ENCODE results near the gene GOLGA8K.
"Not testable (repeated sequence)": the region's sequence is repeated elsewhere in the genome, so short reads cannot be mapped to it uniquely, and the experiment has no call there.

Gene GOLGA8K, protein sequence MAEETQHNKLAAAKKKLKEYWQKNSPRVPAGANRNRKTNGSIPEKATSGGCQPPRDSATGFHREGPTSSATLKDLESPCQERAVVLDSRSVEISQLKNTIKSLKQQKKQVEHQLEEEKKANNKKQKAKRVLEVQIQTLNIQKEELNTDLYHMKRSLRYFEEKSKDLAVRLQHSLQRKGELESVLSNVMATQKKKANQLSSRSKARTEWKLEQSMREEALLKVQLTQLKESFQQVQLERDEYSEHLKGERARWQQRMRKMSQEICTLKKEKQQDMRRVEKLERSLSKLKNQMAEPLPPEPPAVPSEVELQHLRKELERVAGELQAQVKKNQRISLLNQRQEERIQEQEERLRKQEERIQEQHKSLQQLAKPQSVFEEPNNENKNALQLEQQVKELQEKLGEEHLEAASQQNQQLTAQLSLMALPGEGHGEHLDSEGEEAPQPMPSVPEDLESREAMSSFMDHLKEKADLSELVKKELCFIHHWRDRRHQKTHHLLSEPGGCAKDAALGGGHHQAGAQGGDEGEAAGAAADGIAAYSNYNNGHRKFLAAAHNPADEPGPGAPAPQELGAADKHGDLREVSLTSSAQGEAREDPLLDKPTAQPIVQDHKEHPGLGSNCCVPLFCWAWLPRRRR

GRCh38 chr15:32403192-32403591 lies at the start of gene GOLGA8K:
GOLGA8K (minus strand) TSS chr15:32403292; CDS start chr15:32403194, 98 bp downstream.
- DNase-seq: not testable (repeated sequence)

DNA sequence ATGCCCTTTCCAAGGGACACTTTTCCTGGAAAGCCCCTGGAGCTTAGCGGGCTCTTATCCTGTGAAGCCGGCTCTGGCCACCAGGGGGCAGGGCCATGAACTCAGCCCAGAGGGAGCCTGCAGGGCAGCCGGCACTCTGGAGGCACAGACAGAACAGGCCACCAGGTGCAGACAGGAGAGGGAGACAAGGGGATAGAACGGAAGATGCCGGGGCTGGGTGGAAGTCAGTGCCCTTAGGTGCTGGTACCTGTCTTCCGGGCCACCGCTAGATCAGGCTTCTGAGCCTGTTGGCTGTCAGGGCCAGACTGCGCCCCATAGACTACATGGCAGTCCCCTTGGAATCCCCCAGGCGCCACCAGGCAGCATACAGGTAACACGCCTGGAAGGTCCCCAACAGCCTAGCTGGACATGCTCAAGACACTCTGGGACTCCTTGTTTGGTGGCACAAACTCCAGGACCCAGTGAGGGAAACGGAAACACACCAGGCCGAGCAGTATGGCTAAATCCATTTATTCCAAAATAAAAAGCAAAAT lies 37.4 kb upstream of the GOLGA8K start:
- DNase-seq: not testable (repeated sequence)

GRCh38 chr15:32434102-32434963 lies 31.2 kb upstream of the GOLGA8K start:
- not testable (repeated sequence) for DNase-seq

GRCh38 chr15:32427635-32428034 lies 24.5 kb upstream of the GOLGA8K start:
- DNase-seq: not testable (repeated sequence)

DNA sequence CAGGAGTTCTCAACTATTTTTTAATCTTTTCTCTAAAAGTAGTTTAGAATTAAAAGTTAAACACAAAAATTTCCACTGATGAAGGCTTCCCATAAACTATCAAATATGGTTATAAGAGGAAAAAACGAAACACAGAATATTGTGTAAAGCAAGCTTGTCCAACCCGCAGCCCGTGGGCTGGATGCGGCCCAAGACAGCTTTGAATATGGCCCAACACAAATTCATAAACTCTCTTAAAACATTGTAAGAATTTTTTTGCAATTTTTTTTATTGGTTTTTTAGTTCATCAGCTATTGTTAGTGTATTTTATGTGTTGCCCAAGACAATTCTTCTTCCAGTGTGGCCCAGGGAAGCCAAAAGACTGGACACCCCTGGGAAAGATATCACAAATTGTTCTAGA lies 23.4 kb upstream of the GOLGA8K start:
- DNase-seq: not testable (repeated sequence)

GRCh38 chr15:32407903-32408302 lies 4.8 kb upstream of the GOLGA8K start:
- DNase-seq: not testable (repeated sequence)

DNA sequence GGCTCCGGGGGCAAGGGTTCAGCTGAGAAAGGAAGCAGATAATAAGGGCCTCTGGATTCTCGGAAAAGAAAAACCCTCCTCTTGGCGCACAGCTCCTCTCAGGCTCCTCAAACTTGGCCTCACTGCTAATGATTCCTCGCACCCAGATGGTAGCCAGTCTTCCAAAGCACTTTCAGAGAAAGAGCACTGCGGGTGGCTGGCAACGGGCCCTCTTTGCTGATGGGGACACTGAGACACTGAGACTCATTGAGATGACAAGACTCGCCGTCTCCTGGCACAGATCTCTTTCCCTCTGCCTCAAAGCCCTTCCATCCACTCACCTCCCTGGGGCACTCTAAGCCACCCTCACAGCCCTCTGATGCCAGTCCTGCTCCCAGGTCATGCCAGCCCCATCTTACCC lies 6.6 kb downstream of the GOLGA8K start:
- not testable (repeated sequence) for DNase-seq

- DNase-seq: not testable (repeated sequence)
Measured at GRCh38 chr15:32394745-32395144, 8.3 kb downstream of the GOLGA8K start.

DNA sequence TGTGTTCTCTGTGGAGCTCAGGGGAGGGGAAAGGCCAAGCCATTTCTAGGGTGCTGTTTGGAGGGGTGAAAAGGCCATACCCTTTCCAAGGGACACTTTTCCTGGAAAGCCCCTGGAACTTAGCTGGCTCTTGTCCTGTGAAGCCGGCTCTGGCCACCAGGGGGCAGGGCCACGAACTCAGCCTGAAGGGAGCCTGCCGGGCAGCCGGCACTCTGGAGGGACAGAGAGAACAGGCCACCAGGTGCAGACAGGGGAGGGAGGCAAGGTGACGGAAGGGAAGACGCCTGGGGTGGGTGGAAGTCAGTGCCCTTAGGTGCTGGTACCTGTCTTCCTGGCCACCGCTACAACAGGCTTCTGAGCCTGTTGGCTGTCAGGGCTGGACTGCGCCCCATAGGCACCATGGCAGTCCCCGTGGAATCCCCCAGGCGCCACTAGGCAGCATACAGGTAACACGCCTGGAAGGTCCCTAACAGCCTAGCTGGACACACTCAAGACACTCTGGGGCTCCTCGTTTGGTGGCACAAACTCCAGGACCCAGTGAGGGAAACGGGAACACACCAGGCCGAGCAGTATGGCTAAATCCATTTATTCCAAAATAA lies 14.9 kb downstream of the GOLGA8K start:
- not testable (repeated sequence) for DNase-seq

DNA sequence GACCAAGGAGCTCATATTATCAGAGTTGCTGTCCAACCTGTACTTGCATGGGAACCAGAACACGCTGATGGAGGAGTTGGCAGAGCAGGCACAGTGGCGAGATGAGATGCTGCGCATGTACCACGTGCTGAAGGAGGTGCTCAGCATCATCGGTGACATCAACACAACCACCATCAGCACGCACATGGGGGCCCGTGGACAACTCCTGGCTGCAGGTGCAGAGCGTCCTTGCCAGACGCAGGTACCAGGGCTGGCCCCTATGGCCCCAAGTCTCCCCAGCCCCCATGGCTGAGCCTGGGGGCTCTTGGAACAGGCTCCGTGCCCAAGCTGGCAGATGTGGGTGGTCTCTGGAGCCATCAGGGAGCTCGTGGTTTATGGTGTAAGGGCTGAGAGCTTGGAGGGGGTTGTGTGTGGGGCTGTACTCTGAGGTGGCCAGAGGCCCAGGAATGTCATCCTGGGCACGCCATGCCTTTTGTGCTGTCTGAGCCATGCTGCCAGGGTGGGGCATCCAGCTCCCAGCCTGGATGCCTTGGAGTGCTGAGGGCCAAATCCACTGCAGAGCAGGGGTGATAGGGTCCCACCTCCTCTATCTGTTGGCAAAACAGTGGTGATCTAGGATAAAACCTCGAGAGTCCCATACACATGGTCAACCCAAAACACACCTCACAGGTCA lies 17.1 kb downstream of the GOLGA8K start:
- DNase-seq: not testable (repeated sequence)

DNA sequence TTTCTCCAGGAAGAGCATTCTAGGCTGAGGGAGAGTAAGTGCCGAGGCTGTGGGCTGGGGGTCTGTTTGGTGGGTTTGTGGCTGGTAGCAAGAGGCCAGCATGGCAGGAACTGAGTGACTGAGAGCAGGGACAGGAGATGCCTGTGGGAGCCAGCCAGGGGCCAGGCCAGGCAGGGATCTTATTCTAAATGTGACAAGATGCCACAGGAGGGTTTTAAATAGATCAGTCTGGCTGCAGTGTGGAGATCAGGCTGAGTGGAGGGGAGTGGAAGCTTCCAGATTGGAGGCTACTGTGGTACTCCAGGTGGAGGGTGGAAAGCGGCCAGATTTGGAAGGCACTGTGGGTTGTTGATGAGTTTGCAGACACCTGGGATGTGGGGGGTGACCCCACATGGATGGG lies 28.9 kb downstream of the GOLGA8K start:
- not testable (repeated sequence) for DNase-seq

- DNase-seq: not testable (repeated sequence)
Measured at GRCh38 chr15:32373707-32374106, 29.4 kb downstream of the GOLGA8K start.

- DNase-seq: not testable (repeated sequence)
Measured at GRCh38 chr15:32372075-32372474, 31.0 kb downstream of the GOLGA8K start.

GRCh38 chr15:32370526-32370925 lies 32.6 kb downstream of the GOLGA8K start:
- DNase-seq: not testable (repeated sequence)

GRCh38 chr15:32370064-32370463 lies 33.0 kb downstream of the GOLGA8K start:
- not testable (repeated sequence) for DNase-seq

DNA sequence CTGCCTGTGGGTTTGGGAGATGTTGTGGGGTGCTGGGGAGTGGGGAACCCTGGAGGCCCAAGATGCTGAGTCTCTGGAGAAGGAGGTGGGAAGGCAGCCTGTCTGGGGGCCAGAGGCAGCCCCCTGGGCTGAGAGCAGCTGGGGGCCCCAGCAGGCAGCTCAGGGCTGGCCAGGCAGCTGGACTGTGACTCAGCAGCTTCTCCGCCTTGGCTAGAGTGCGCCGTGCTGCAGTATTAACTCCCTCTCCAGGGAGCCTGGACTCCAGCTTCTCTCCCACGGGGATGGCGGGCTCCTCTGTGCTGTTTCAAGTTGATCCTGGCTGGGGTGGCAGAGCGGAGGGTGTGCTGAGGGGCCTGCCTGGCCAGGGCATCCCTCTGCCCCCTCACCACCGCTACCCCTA lies 36.6 kb downstream of the GOLGA8K start:
- DNase-seq: not testable (repeated sequence)

DNA sequence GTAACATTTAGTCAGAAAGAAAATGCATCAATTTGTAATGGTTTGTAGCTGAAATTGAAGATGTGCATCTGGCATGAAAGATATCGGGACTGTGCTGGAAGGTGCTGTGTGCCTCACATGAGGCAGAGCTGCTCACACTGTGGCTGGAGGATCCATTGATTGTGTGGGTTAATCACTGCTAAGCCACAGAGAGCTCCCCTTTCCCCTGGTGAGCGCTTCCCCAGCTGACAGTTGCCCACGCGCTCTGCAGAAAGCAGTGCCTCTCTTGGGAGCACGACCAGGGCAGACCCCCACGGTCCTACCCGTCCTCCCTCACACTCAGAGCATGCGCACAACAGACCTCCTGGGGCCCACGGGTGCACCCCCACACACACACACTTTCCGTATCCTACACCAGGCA lies 37.1 kb downstream of the GOLGA8K start:
- DNase-seq: not testable (repeated sequence)

DNA sequence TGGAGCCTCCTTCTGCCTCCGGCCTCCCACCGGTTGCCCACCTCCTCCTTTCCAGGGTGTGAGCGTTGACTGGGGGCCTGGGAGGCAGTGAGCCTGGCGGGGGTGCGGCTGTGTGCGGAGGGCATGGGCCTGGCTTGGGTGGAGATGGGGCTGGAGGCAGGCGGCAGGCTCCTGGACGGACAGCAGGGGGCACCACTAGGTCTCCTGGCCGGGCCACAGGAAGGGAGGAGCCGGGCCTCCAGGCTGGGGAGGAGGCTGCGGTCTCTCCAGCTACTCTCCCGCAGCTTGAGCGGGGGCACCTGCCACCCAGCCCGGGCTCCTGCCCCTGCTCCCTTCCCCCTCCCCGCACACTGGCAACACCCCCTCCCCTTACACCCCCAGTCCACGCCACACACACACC lies 38.1 kb downstream of the GOLGA8K start:
- not testable (repeated sequence) for DNase-seq

- DNase-seq: not testable (repeated sequence)
Measured at GRCh38 chr15:32363449-32363848, 39.6 kb downstream of the GOLGA8K start.

DNA sequence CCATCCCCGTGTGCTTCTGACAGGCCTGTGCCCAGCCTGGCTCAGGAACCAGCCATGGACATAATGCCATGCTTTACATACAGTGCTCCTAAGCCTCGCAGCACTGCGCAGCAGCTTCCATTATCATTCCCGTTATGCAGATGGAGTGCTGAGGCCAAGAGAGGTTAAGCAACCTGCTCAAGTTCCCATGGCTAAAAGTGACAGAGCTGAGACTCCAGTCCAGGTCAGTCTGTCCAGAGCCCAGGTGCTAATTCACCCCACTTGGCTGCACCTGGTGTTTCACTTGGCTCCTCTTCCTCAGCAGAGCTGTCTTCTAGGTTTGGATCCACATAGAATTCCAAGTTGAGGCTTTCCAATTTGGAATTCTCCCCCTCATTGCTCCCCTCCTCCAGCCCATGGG lies 41.4 kb downstream of the GOLGA8K start:
- not testable (repeated sequence) for DNase-seq

DNA sequence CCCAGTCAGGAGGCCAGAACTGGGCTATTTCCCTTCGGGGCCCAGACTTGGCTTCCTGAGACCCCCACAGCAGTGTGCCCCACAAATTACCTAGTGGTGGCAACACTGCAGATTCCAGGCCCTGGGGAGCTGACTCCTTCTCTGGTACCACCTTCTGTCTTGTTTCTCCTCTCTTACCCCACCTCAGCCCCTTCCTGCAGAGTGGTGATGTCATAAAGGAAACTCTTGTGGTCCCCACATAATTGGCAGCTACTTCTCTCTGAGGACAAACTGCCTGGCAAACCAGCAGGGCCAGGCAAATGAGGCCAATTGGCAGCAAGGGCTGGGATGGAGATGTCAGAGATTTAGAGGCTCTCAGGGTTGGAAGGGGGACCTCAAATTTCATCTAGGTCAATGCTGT lies 44.6 kb downstream of the GOLGA8K start:
- DNase-seq: not testable (repeated sequence)

DNA sequence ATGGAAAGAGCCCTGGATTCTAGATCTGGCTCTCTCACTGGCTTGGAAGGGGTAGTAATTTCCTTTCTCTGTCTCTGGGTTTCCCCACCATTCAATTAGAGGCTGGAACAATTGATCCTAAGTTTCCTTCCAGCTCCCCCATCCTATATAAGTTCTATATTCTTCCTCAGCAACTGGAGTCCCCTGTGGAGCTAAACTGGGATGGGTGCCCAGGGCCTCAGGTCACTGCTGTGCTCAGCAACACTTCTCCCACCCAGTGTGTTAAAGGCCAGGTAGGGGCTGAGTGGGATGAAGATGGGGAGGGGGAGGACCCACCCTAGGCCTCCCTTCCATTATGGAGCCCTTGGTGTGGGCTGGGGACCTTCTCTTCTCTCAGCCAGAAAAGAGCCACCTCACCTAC lies 46.2 kb downstream of the GOLGA8K start:
- not testable (repeated sequence) for DNase-seq
